GM12874 (cell line): Measurements from ENCODE around the gene ALCAM.

Experiments
- TF ChIP-seq, protein P1 (sequence below): IDR thresholded peaks from 2 replicates; pipeline ENCODE4 v1.5.1; 2011; ENCODE audit warnings: low read depth, mild to moderate bottlenecking, control low read depth, low read length, moderate library complexity; ENCODE audit not compliant: insufficient read depth

ALCAM gene

DNA sequence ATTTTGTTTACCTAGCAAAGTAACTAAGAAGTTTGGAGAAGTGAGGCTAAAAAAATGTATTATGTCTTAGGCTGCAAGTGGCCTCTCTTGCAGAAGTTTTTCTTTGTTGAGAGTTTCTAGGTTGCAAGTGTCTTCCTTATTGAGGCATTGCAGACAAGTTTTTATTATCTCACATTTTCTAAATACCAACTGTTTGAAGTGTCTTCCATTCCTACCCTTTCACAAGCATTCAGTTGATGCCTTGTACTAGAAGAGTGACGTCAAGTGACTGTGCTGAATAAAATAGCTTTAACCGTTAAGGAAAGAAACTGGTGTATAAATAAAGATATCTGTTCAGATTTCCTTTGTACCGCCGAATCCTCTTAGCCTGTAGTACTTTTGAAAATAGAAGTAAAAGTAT lies 123.3 kb downstream of the ALCAM start:
- TF ChIP-seq, protein P1, sequence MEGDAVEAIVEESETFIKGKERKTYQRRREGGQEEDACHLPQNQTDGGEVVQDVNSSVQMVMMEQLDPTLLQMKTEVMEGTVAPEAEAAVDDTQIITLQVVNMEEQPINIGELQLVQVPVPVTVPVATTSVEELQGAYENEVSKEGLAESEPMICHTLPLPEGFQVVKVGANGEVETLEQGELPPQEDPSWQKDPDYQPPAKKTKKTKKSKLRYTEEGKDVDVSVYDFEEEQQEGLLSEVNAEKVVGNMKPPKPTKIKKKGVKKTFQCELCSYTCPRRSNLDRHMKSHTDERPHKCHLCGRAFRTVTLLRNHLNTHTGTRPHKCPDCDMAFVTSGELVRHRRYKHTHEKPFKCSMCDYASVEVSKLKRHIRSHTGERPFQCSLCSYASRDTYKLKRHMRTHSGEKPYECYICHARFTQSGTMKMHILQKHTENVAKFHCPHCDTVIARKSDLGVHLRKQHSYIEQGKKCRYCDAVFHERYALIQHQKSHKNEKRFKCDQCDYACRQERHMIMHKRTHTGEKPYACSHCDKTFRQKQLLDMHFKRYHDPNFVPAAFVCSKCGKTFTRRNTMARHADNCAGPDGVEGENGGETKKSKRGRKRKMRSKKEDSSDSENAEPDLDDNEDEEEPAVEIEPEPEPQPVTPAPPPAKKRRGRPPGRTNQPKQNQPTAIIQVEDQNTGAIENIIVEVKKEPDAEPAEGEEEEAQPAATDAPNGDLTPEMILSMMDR: no peak

DNA sequence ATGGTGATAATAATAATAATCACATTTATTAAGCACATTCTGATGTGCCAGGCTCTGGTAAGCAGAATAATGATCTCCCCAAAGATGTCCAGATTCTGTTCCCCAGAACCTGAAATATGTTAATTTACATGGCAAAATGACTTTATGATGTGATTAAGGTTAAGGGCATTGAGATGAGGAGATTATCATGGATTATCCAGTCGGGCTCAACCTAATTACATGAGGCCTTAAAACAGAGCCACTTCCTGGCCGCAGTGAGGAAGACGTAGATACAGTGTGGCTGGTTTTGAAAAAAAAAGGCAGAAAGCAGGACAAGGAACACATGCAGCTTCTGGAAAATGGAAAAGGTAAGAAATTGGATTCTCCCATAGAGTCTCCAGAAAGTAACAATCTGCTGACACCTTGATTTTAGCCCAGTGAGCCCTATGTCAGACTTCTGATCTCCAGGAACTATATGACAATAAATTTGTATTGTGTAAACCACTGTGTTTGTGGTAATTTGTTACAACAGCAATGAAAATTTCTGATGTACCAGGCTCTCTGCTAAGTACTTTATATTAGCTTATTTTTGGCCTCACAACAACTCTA lies 126.7 kb downstream of the ALCAM start:
- TF ChIP-seq, protein P1: no peak

DNA sequence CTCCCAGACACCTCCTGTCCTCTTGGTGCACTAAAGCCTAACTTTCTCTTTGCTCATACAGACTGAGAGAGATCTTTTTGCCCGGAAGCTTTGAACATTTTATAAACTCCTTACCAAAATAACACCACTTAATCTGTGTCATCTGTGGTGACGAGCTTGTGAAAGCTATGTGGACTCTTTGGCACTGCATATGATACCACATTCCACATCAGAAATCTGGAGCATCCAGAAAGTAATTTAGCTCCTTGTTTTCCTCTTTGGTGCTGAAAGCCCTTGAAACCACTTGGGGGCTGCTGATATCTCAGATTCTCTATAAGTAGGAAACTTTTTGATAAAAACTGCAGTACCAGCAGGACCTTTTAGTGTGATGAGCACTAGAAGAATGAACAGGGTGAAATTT lies 128.3 kb downstream of the ALCAM start:
- TF ChIP-seq, protein P1: no peak

DNA sequence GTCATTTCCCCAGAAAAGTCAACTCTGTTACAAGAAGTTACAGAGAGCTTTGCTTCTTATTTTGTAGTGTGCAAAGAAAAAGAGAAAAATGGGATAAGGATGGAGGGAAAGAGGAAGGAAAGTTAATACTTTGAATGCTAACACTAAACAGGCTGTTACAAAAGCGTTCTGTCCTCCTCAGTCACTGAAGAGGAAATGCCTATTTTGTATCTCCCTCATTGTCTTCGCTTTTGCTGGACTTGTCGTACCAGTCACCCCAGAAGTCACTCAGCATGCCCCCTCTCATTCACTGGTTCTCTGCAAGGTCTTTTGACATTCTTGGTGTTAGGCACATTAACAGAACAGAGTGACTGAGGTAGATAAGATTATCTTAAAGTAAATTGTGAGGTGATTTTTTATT lies 129.6 kb downstream of the ALCAM start:
- TF ChIP-seq, protein P1: no peak

DNA sequence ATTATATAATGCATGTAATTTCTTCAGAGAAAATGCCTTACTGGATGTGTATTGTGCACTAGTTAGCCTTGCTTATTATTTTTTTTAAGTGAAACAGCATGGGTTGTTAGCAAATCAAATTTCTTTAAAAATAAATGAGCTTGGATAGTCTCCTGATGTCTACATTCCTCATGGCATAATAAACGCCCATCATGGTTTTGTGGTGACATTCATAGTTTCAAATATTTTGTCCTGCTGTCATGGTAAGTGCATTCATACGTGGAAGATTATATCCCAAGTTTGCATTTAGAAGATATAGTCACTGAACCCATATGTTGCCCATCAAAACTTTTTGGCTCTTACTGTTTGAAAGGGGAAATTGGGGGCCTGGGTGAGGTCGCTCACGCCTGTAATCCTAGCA lies 130.7 kb downstream of the ALCAM start:
- TF ChIP-seq, protein P1: no peak

DNA sequence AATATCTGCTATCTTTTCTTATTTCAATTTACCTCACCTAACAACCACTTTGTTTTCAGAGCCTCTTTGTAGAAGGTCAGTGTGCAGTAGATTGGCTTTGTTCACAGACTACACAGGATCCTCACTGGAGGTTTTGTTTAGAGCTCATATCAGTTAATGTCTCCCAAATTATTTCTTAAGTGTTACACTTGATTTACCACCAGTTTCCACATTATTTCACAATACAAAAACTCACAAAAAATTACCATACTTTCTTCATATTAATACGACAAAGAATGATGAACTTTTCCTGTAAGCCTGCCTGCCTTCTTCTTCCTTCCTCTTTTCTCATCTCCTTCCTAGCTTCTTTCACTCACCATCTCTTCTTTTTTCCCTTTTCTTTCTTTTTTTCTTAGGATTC lies 133.3 kb downstream of the ALCAM start:
- TF ChIP-seq, protein P1: no peak

DNA sequence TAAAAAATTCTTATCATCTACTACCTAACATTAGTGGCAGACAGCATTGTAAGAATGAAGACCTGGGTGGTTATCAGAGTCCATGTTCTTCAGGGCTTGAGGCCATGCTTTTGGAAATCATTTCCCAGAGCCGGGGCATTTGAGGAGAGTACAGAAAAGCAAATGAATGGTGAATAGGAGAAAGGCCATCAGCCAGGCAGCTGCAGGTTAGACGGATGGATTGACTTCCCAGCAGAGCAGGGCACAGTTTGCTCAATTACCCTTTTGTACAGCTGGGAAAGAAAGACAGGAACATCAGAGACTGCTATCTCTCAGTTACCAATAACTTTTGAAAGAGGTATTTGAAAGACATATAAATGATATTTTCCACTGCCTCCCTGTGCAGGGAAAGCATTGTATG lies 135.6 kb downstream of the ALCAM start:
- TF ChIP-seq, protein P1: no peak
